OCI-LY7 (cell line): Measurements from ENCODE around the gene LHX4.

Experiments used
- CTCF ChIP-seq: fragments of 200-600 bp; sonication (generic); conservative IDR thresholded peaks from 2 replicates; pipeline ENCODE4 v1.5.1; 2014; ENCODE audit warnings: mild to moderate bottlenecking, antibody characterized with exemption, low read length, moderate library complexity, mixed read lengths
- EZH2phosphoT487 ChIP-seq: fragments of 200-600 bp; sonication (generic); IDR thresholded peaks from 2 replicates; pipeline ENCODE4 v1.6.1; 2018; ENCODE audit warnings: low read depth, borderline replicate concordance, mild to moderate bottlenecking, mixed run types, antibody characterized with exemption, low read length, moderate library complexity, mixed read lengths

DNA sequence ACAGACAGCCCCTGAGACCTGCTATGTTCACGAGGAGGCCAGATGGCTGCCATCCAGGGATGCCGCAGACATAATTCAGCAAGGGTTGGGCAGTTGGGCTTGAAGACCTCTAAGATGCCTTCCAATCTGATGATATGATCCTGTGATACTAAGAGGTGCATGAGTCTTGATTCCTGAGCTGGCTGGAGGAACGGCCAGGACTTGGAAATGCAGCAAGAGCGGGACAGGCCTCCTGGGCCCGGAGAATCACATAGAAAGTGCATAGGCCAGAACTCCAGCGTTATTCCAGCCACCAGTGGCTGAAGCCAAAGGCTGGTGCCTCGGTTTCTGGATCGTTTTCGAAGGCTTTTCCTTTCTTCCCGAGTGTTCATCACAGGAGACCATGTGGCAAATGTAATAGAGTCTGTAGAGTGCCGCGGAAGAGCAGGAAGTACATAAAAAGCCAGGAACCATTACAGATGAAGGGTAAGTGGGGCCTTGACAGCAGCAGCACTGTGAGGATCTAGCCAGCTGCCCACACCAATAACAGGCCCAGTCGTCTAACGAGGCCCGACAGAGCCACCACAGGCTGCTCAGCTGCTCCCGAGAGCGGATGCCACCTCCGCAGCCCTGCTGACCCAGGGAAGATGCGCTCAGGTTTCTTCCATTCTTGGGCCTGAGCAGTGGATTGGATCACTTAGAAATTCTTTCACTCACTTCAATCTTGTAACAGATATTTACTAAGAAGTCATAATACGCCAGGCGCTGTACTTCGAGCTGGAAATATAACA, 14.0 kb upstream of the LHX4 start:
- TF ChIP-seq CTCF (no peak), EZH2phosphoT487 (no peak)
